MM.1S (cell line): ENCODE data around the gene NANOS3.

Experiments
- DNase-seq: peaks from one replicate; pipeline ENCODE4 v3.0.0-alpha.2; 2015
- H2AFZ ChIP-seq: fragments of 300-600 bp; sonication (generic); 2 replicates; pipeline ENCODE4 v1.6.0; 2016; ENCODE audit warnings: antibody characterized with exemption, low read length
- H3F3A ChIP-seq: fragments of 300-600 bp; sonication (generic); 2 replicates; pipeline ENCODE4 v1.6.1; 2016; ENCODE audit warnings: mild to moderate bottlenecking, antibody characterized with exemption, low read length, moderate library complexity, mixed read lengths; ENCODE audit not compliant: insufficient read depth
- H3K27ac ChIP-seq: fragments of 300-600 bp; sonication (generic); 2 replicates; pipeline ENCODE4 v1.5.1; 2016; ENCODE audit warnings: mild to moderate bottlenecking, low read length
- H3K27me3 ChIP-seq: fragments of 300-600 bp; sonication (generic); replicated peaks from 2 replicates; pipeline ENCODE4 v1.6.0; 2016; ENCODE audit warnings: low read length; ENCODE audit not compliant: insufficient read depth
- H3K36me3 ChIP-seq: fragments of 300-600 bp; sonication (generic); replicated peaks from 2 replicates; pipeline ENCODE4 v1.6.1; 2016; ENCODE audit warnings: mild to moderate bottlenecking, low read length, mixed read lengths; ENCODE audit not compliant: insufficient read depth
- H3K4me1 ChIP-seq: fragments of 300-600 bp; sonication (generic); 2 replicates; pipeline ENCODE4 v1.6.1; 2016; ENCODE audit warnings: low read length, mixed read lengths
- H3K4me2 ChIP-seq: fragments of 300-600 bp; sonication (generic); 2 replicates; pipeline ENCODE4 v1.6.0; 2016; ENCODE audit warnings: low read depth, low read length
- H3K4me3 ChIP-seq: fragments of 300-600 bp; sonication (generic); 2 replicates; pipeline ENCODE4 v1.5.1; 2016; ENCODE audit warnings: low read length, mixed read lengths
- H3K79me2 ChIP-seq: fragments of 300-600 bp; sonication (generic); 2 replicates; pipeline ENCODE4 v1.6.1; 2016; ENCODE audit warnings: mixed run types, low read length, mixed read lengths
- H3K9ac ChIP-seq: fragments of 300-600 bp; sonication (generic); 2 replicates; pipeline ENCODE4 v1.6.1; 2016; ENCODE audit warnings: low read length, mixed read lengths
- H3K9me2 ChIP-seq: fragments of 300-600 bp; sonication (generic); replicated peaks from 2 replicates; pipeline ENCODE4 v1.6.1; 2016; ENCODE audit warnings: mild to moderate bottlenecking, low read length, mixed read lengths; ENCODE audit not compliant: insufficient read depth
- H3K9me3 ChIP-seq: fragments of 300-600 bp; sonication (generic); replicated peaks from 2 replicates; pipeline ENCODE4 v1.6.1; 2016; ENCODE audit warnings: mild to moderate bottlenecking, low read length, mixed read lengths; ENCODE audit not compliant: insufficient read depth
- H4K20me1 ChIP-seq: fragments of 300-600 bp; sonication (generic); 2 replicates; pipeline ENCODE4 v1.6.1; 2016; ENCODE audit warnings: mild to moderate bottlenecking, low read length, moderate library complexity, mixed read lengths; ENCODE audit not compliant: insufficient read depth
- EZH2 ChIP-seq: fragments of 300-600 bp; sonication (generic); optimal IDR thresholded peaks from 2 replicates; pipeline ENCODE3; 2017; ENCODE audit warnings: low read depth, mild to moderate bottlenecking, antibody characterized with exemption, low read length, mixed read lengths
- EZH2phosphoT487 ChIP-seq: fragments of 300-600 bp; sonication (generic); IDR thresholded peaks from 2 replicates; pipeline ENCODE4 v1.6.1; 2018; ENCODE audit warnings: antibody characterized with exemption, low read length
- TF ChIP-seq, protein P1 (sequence below): fragments of 300-600 bp; sonication (generic); IDR thresholded peaks from 2 replicates; pipeline ENCODE4 v1.5.1; 2016; ENCODE audit warnings: antibody characterized with exemption, low read length, mixed read lengths

NANOS3 gene

DNA sequence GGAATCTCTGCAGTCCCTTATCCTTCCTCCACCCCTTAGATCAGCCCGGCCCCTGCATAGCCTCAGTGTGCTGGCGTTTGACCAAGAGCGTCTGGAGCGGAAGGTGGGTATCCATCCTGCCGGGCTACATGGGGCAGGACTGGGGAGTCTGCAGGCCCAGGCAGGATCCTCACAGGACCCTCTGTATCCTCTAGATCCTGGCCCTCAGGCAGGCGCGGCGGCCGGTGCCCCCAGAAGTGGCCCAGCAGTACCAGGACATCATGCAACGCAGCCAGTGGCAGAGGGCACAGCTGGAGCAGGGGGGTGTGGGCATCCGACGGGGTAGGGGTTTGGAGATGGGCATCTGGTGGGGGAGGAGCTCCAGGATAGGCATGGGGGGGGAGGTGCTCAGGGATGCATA is 52.4 kb downstream of the NANOS3 start:
- H4K20me1 ChIP-seq = no peaks in the 10 kb centered on the region
- DNase-seq = no peak
- H2AFZ ChIP-seq = no peak overlapping the region
- TF ChIP-seq EZH2 = no peak
- no peak for TF ChIP-seq EZH2phosphoT487
- TF ChIP-seq, protein P1, sequence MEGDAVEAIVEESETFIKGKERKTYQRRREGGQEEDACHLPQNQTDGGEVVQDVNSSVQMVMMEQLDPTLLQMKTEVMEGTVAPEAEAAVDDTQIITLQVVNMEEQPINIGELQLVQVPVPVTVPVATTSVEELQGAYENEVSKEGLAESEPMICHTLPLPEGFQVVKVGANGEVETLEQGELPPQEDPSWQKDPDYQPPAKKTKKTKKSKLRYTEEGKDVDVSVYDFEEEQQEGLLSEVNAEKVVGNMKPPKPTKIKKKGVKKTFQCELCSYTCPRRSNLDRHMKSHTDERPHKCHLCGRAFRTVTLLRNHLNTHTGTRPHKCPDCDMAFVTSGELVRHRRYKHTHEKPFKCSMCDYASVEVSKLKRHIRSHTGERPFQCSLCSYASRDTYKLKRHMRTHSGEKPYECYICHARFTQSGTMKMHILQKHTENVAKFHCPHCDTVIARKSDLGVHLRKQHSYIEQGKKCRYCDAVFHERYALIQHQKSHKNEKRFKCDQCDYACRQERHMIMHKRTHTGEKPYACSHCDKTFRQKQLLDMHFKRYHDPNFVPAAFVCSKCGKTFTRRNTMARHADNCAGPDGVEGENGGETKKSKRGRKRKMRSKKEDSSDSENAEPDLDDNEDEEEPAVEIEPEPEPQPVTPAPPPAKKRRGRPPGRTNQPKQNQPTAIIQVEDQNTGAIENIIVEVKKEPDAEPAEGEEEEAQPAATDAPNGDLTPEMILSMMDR = no peak
- no peak overlapping the region for H3K9ac ChIP-seq
- H3K27me3 ChIP-seq = no peaks in the 10 kb centered on the region
- no peaks in the 10 kb centered on the region for H3K9me3 ChIP-seq
- no peaks in the 10 kb centered on the region for H3K4me1 ChIP-seq
- H3F3A ChIP-seq = no peaks in the 10 kb centered on the region
- no peak overlapping the region for H3K4me3 ChIP-seq
- H3K36me3 ChIP-seq = no peaks in the 10 kb centered on the region
- no peak overlapping the region for H3K4me2 ChIP-seq
- H3K27ac ChIP-seq = no peak overlapping the region
- H3K79me2 ChIP-seq = no peaks in the 10 kb centered on the region
- no peaks in the 10 kb centered on the region for H3K9me2 ChIP-seq

DNA sequence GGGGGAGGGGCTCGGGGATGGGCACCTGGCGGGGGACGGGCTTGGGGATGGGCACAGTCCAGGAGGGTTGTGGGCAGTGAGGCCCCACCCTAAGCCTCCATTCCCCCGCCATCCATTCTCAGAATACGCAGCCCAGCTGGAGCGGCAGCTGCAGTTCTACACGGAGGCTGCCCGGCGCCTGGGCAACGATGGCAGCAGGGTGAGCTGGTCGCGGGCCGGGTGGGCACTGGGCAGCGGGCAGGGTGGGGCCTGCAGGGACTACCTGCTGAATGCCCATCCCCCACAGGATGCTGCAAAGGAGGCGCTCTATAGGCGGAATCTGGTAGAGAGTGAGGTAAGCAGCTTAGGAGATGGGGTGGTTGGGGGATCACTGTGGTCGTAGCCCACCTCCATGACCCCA is 53.0 kb downstream of the NANOS3 start:
- no peak for DNase-seq
- no peaks in the 10 kb centered on the region for H4K20me1 ChIP-seq
- H3K4me1 ChIP-seq = no peaks in the 10 kb centered on the region
- no peak overlapping the region for H3K9ac ChIP-seq
- no peaks in the 10 kb centered on the region for H3K27me3 ChIP-seq
- TF ChIP-seq EZH2phosphoT487 (no peak), EZH2 (no peak)
- TF ChIP-seq, protein P1 = no peak
- H3K4me2 ChIP-seq = no peak overlapping the region
- no peaks in the 10 kb centered on the region for H3K36me3 ChIP-seq
- H3K79me2 ChIP-seq = no peaks in the 10 kb centered on the region
- no peak overlapping the region for H2AFZ ChIP-seq
- no peaks in the 10 kb centered on the region for H3F3A ChIP-seq
- H3K9me3 ChIP-seq = no peaks in the 10 kb centered on the region
- no peaks in the 10 kb centered on the region for H3K9me2 ChIP-seq
- H3K27ac ChIP-seq = no peak overlapping the region
- no peak overlapping the region for H3K4me3 ChIP-seq
